Smooth muscle cell (in vitro differentiated cells): ENCODE measurements around the gene VWA2. TPM values are rescaled to one million over a fixed set of nuclear protein-coding genes. Genes with fewer than 3 reads are reported as not detected.

Experiments used
- DNase-seq: peaks from one replicate; lab custom pipeline; 2025; ENCODE audit not compliant: unreplicated experiment; lab: John Stamatoyannopoulos, UW
- H2AFZ ChIP-seq: fragments of 200-600 bp; sonication (generic); 2 replicates; pipeline ENCODE4 v1.6.0; 2016; ENCODE audit warnings: antibody characterized with exemption, low read depth, mild to moderate bottlenecking
- H3F3A ChIP-seq: fragments of 200-600 bp; sonication (generic); 2 replicates; pipeline ENCODE4 v1.6.0; 2017; ENCODE audit warnings: antibody characterized with exemption, low read depth
- H3K27ac ChIP-seq: fragments of 200-600 bp; sonication (generic); 2 replicates; pipeline ENCODE4 v1.5.1; 2016; ENCODE audit warnings: low read depth, mild to moderate bottlenecking
- H3K27me3 ChIP-seq: fragments of 200-600 bp; sonication (generic); 2 replicates; pipeline ENCODE4 v1.6.1; 2016; ENCODE audit warnings: low read depth, mild to moderate bottlenecking
- H3K36me3 ChIP-seq: fragments of 200-600 bp; sonication (generic); 2 replicates; pipeline ENCODE4 v1.5.1; 2016; ENCODE audit warnings: low read depth
- H3K4me1 ChIP-seq: fragments of 200-600 bp; sonication (generic); 2 replicates; pipeline ENCODE4 v1.5.1; 2016; ENCODE audit warnings: low read depth
- H3K4me2 ChIP-seq: fragments of 200-600 bp; sonication (generic); 2 replicates; pipeline ENCODE4 v1.6.0; 2016; ENCODE audit warnings: mild to moderate bottlenecking
- H3K4me3 ChIP-seq: fragments of 200-600 bp; sonication (generic); 2 replicates; pipeline ENCODE4 v1.5.1; 2016; ENCODE audit warnings: mild to moderate bottlenecking
- H3K79me2 ChIP-seq: fragments of 200-600 bp; sonication (generic); 2 replicates; pipeline ENCODE4 v1.6.0; 2016; ENCODE audit warnings: low read depth, mild to moderate bottlenecking
- H3K9ac ChIP-seq: fragments of 200-600 bp; sonication (generic); 2 replicates; pipeline ENCODE4 v1.6.0; 2016; ENCODE audit warnings: low read depth
- H3K9me3 ChIP-seq: fragments of 200-600 bp; sonication (generic); replicated peaks from 2 replicates; pipeline ENCODE4 v1.5.1; 2016; ENCODE audit warnings: low read depth
- H4K20me1 ChIP-seq: fragments of 200-600 bp; sonication (generic); 2 replicates; pipeline ENCODE4 v1.6.0; 2016; ENCODE audit warnings: low read depth
- WGBS: methylation state at CpG from one replicate; pipeline ENCODE4 v1.1.7; 2016; ENCODE audit warnings: low lambda C conversion rate; 5-methylcytosine and 5-hydroxymethylcytosine counted together
- polyA plus RNA-seq: library from polyadenylated mRNA; unstranded; fragments of >200 nt; fragmentation: Nextera tagmentation; extraction: Ambion mirVana; gene quantifications from 2 replicates; pipeline ENCODE4 v1.2.1, GENCODE V29; 2016
- total RNA-seq: library from RNA; depleted of rRNA; stranded (reverse); fragments of >200 nt; gene quantifications from 2 replicates; pipeline ENCODE4 v1.2.3, GENCODE V29; 2014
- TF ChIP-seq, protein P1 (sequence below): fragments of 200-600 bp; sonication (generic); IDR thresholded peaks from 2 replicates; pipeline ENCODE4 v1.5.1; 2017; ENCODE audit warnings: borderline replicate concordance, mild to moderate bottlenecking, antibody characterized with exemption; ENCODE audit not compliant: insufficient read depth, poor library complexity, severe bottlenecking

The VWA2 gene
- total and polyA plus RNA-seq, 2 experiments from 2014 or later: 0.06 to 0.36 TPM

DNA sequence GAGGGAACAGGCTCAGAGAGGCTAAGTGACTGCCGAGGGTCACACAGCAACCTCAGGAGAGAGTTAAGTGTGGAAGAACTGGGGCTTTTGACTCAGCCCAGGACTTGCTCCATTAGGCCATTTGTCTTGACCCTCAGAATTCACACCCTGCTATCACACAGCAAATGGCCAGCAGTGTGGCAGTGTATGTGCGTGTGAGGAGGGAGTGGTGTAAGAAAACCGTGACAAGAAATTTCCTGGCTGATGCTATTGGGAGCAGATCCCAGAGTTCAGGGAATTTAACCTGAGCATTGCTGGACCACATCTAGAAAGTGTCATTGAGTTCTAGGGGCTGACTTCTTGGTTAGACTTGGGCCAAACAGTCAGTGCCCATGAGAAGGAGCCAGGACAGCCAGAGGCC, 18.4 kb downstream of the VWA2 start:
- 58% methylated on average over 3 of the region's 3 CpGs for WGBS
- Histone ChIP-seq H3F3A (peaks cover 17% of the 10 kb centered on the region), H3K27ac (peak overlapping the region; percentile 62), H3K36me3 (no peaks in the 10 kb centered on the region), H3K4me1 (peaks cover 10% of the 10 kb centered on the region), H3K4me3 (no peak overlapping the region), H3K9me3 (no peaks in the 10 kb centered on the region), H3K27me3 (no peaks in the 10 kb centered on the region), H4K20me1 (no peaks in the 10 kb centered on the region), H2AFZ (no peak overlapping the region), H3K9ac (no peak overlapping the region), H3K4me2 (peak overlapping the region; percentile 70), H3K79me2 (no peaks in the 10 kb centered on the region)
- DNase-seq: no peak
- TF ChIP-seq, protein P1, sequence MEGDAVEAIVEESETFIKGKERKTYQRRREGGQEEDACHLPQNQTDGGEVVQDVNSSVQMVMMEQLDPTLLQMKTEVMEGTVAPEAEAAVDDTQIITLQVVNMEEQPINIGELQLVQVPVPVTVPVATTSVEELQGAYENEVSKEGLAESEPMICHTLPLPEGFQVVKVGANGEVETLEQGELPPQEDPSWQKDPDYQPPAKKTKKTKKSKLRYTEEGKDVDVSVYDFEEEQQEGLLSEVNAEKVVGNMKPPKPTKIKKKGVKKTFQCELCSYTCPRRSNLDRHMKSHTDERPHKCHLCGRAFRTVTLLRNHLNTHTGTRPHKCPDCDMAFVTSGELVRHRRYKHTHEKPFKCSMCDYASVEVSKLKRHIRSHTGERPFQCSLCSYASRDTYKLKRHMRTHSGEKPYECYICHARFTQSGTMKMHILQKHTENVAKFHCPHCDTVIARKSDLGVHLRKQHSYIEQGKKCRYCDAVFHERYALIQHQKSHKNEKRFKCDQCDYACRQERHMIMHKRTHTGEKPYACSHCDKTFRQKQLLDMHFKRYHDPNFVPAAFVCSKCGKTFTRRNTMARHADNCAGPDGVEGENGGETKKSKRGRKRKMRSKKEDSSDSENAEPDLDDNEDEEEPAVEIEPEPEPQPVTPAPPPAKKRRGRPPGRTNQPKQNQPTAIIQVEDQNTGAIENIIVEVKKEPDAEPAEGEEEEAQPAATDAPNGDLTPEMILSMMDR: no peak

DNA sequence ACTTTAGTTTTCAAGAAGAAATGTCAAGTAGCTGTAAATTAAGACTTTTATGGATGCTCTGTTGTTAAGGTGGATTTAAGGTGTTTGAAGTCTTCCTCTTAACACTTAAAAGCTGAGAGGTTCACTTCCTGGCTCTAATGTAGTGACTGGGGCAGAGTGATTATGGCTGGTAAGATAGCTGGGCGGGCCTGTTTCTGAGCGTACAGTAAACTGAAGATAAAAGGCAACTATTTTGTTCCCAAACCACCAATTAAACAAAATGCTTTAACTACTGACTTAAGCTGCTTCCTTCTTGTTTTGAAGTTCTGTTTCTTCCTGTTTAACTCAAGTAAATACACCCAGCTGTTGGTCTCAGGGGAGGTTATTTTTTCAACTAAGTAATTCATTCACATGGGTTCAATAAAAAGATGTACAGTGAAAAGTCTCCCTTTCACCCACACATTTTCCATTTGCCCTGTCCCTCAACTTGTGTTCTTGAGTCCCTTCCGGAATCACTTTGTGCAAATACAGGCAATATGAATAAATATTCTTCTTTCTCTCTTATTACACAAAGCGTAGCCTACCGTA, 19.3 kb downstream of the VWA2 start:
- H4K20me1 ChIP-seq: no peaks in the 10 kb centered on the region
- TF ChIP-seq, protein P1: no peak
- WGBS: 53% methylated on average over 5 of the region's 5 CpGs
- peaks cover 10% of the 10 kb centered on the region for H3K4me1 ChIP-seq
- no peaks in the 10 kb centered on the region for H3K36me3 ChIP-seq
- no peaks in the 10 kb centered on the region for H3K27me3 ChIP-seq
- no peaks in the 10 kb centered on the region for H3K9me3 ChIP-seq
- H2AFZ ChIP-seq: no peak overlapping the region
- peak overlapping the region; percentile 70 for H3K4me2 ChIP-seq
- H3K79me2 ChIP-seq: no peaks in the 10 kb centered on the region
- H3K27ac ChIP-seq: peak overlapping the region; percentile 62
- no peak overlapping the region for H3K9ac ChIP-seq
- H3F3A ChIP-seq: peaks cover 17% of the 10 kb centered on the region
- no peak overlapping the region for H3K4me3 ChIP-seq
- DNase-seq: no peak

DNA sequence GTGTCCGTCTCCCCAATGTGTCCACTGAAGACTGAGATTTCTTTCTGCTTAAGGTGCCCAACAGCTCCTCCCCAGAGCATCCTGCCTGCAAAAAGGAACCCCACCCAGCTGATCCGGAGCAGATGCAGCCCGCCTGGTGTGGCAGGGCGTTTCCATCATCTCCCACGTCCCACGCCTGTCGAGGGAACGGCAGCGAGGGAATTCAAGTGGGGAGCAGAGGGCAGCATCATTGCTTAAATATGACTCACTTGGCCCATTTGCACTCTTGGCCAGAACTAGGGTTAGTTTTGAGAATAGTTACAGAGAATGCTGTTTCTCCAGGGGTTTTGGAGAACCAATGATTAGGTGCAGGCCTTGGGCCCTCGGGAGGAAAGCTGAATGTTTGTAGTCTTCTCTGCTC, 20.8 kb downstream of the VWA2 start:
- Histone ChIP-seq H3K4me2 (peak overlapping the region; percentile 36), H3K27me3 (no peaks in the 10 kb centered on the region), H3K79me2 (no peaks in the 10 kb centered on the region), H3K4me3 (no peak overlapping the region), H3K9ac (no peak overlapping the region), H3F3A (peaks cover 17% of the 10 kb centered on the region), H2AFZ (no peak overlapping the region), H3K9me3 (no peaks in the 10 kb centered on the region), H3K36me3 (no peaks in the 10 kb centered on the region), H3K27ac (peak overlapping the region; percentile 74), H3K4me1 (peaks cover 10% of the 10 kb centered on the region), H4K20me1 (no peaks in the 10 kb centered on the region)
- WGBS: 59% methylated on average over 10 of the region's 10 CpGs
- no peak for DNase-seq
- TF ChIP-seq, protein P1: no peak

DNA sequence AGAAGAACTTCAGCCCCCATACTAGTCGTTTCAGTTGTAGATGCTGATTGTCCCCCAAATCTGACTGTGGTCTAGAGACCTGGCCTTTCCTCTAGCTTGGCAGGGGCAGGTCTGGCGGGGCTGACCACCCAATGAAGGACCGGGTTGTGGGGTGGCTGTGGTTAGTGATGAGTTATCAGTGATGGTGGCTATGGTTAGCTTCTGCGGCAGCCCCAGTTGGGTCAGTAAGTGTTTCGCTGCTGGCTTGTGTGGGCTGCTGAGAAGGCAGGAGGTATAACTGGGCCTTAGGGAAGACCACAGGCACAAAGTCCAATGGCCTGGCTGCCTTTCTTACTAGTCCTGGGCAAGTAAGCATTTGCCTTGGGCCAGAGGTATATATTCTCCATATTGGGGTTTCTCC, 21.3 kb downstream of the VWA2 start:
- Histone ChIP-seq H3F3A (peaks cover 17% of the 10 kb centered on the region), H3K36me3 (no peaks in the 10 kb centered on the region), H4K20me1 (no peaks in the 10 kb centered on the region), H3K27me3 (no peaks in the 10 kb centered on the region), H3K27ac (peak overlapping the region; percentile 74), H3K79me2 (no peaks in the 10 kb centered on the region), H3K9ac (peak overlapping the region; percentile 41), H3K4me2 (peak overlapping the region; percentile 36), H3K4me1 (peaks cover 10% of the 10 kb centered on the region), H3K9me3 (no peaks in the 10 kb centered on the region), H3K4me3 (no peak overlapping the region), H2AFZ (no peak overlapping the region)
- 78% methylated on average over 5 of the region's 5 CpGs for WGBS
- TF ChIP-seq, protein P1: no peak
- no peak for DNase-seq
